ENCODE data around the gene DOC2A.
"Not testable (repeated sequence)": the region's sequence is repeated elsewhere in the genome, so short reads cannot be mapped to it uniquely, and the experiment has no call there.

DOC2A gene

GRCh38 chr16:30026449-30026848 is 15.6 kb upstream of the DOC2A start:
- DNase-seq: no peak

GRCh38 chr16:30025574-30025973 is 14.7 kb upstream of the DOC2A start:
- DNase-seq: no peak

- no peak for DNase-seq
Measured at GRCh38 chr16:30025156-30025555, 14.3 kb upstream of the DOC2A start.

GRCh38 chr16:30024451-30024850 is 13.6 kb upstream of the DOC2A start:
- DNase-seq: no peak

- DNase-seq: no peak
Measured at GRCh38 chr16:30023586-30023985, 12.8 kb upstream of the DOC2A start.

- DNase-seq: no peak
Measured at GRCh38 chr16:30022887-30023286, 12.1 kb upstream of the DOC2A start, which contains the start of gene C16orf92. TSS of gene C16orf92 (plus strand) at chr16:30023198. CDS start at chr16:30023341, 143 bp downstream.

GRCh38 chr16:30018731-30019158 is 7.9 kb upstream of the DOC2A start:
- DNase-seq: no peak

GRCh38 chr16:30017937-30018336 is 7.1 kb upstream of the DOC2A start:
- DNase-seq: not testable (repeated sequence)

- DNase-seq: no peak
Measured at GRCh38 chr16:30017277-30017656, 6.4 kb upstream of the DOC2A start.

- no peak for DNase-seq
Measured at GRCh38 chr16:30016555-30017276, 5.9 kb upstream of the DOC2A start.

- not testable (repeated sequence) for DNase-seq
Measured at GRCh38 chr16:30015450-30015849, 4.6 kb upstream of the DOC2A start.

- not testable (repeated sequence) for DNase-seq
Measured at GRCh38 chr16:30012598-30012997, 1.8 kb upstream of the DOC2A start.

GRCh38 chr16:30011714-30012504 is 1.1 kb upstream of the DOC2A start:
- DNase-seq: no peak

- no peak for DNase-seq
Measured at GRCh38 chr16:30009990-30010843, 610 bp downstream of the DOC2A start.

- DNase-seq: no peak
Measured at GRCh38 chr16:30009085-30009862, 1.6 kb downstream of the DOC2A start.

- DNase-seq: no peak
Measured at GRCh38 chr16:30007378-30007895, 3.4 kb downstream of the DOC2A start.

- DNase-seq: no peak
Measured at GRCh38 chr16:30006659-30007377, 4.0 kb downstream of the DOC2A start.

GRCh38 chr16:30006095-30006473 is 4.7 kb downstream of the DOC2A start:
- DNase-seq: no peak

GRCh38 chr16:30005341-30006094 is 5.3 kb downstream of the DOC2A start:
- DNase-seq: peak; percentile 38

GRCh38 chr16:30004811-30005242 is 6.0 kb downstream of the DOC2A start:
- no peak for DNase-seq

- no peak for DNase-seq
Measured at GRCh38 chr16:30004424-30004776, 6.4 kb downstream of the DOC2A start.

Measured in activated CD4-positive, alpha-beta T cell treated with anti-CD3 and anti-CD28 coated beads, Interleukin-10, Interleukin-2, amounts not matched to agents 100 ng/mL and 50 ng/mL, durations not matched to agents 16 hours and 8 hours (primary cell).